Activated CD4-positive, alpha-beta T cell treated with anti-CD3 and anti-CD28 coated beads, Interleukin-2, amount 10 ng/mL, durations not matched to agents 24 days and 14 days (primary cell): ENCODE measurements around the gene TNNC2. TPM values are rescaled to one million over a fixed set of nuclear protein-coding genes. Genes with fewer than 3 reads are reported as not detected.
"Not testable (repeated sequence)": the region's sequence is repeated elsewhere in the genome, so short reads cannot be mapped to it uniquely, and the experiment has no call there.

Experiments
- DNase-seq: peaks from one replicate; pipeline ENCODE4 v3.0.0; 2022
- H3K27ac Mint-ChIP-seq: one replicate; pipeline ENCODE4 v1.8.0; 2022; ENCODE audit warnings: mild to moderate bottlenecking, mixed read lengths
- H3K27me3 Mint-ChIP-seq: one replicate; pipeline ENCODE4 v1.8.0; 2022; ENCODE audit warnings: mixed read lengths
- H3K36me3 Mint-ChIP-seq: one replicate; pipeline ENCODE4 v1.8.0; 2022; ENCODE audit warnings: low read depth, mild to moderate bottlenecking, mixed read lengths
- H3K4me1 Mint-ChIP-seq: one replicate; pipeline ENCODE4 v1.8.0; 2021; ENCODE audit warnings: mixed read lengths
- H3K4me3 Mint-ChIP-seq: one replicate; pipeline ENCODE4 v1.8.0; 2022; ENCODE audit warnings: mild to moderate bottlenecking, moderate library complexity, mixed read lengths
- H3K9me3 Mint-ChIP-seq: one replicate; pipeline ENCODE4 v1.8.0; 2021; ENCODE audit warnings: mixed read lengths
- intact Hi-C: fragments of 100-400 bp; cut with micrococcal nuclease; formaldehyde crosslinking; loops from one replicate; pipeline ENCODE4 v1.15.1; 2023
- total RNA-seq: library from RNA; stranded (reverse); gene quantifications from 2 replicates; pipeline ENCODE4 v1.2.3, GENCODE V29; 2022

TNNC2 gene
- total RNA-seq, 1 donor from 2014 or later = not detected

DNA sequence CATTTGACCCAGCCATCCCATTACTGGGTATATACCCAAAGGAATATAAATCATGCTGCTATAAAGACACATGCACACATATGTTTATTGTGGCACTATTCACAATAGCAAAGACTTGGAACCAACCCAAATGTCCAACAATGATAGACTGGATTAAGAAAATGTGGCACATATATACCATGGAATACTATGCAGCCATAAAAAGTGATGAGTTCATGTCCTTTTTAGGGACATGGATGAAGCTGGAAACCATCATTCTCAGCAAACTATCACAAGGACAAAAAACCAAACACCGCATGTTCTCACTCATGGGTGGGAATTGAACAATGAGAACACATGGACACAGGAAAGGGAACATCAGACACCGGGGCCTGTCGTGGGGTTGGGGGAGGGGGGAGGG, 29.2 kb downstream of the TNNC2 start:
- H3K9me3 Mint-ChIP-seq, DNase-seq, H3K27me3 Mint-ChIP-seq, H3K4me3 Mint-ChIP-seq, H3K27ac Mint-ChIP-seq: not testable (repeated sequence)
- intact Hi-C loops = loop anchor here (2.0 kb wide), 1 partner anchor 173 kb away; no protein-coding TSS in a partner anchor
- H3K4me1 Mint-ChIP-seq = peaks cover 21% of the 10 kb centered on the region
- peaks cover 53% of the 10 kb centered on the region for H3K36me3 Mint-ChIP-seq

DNA sequence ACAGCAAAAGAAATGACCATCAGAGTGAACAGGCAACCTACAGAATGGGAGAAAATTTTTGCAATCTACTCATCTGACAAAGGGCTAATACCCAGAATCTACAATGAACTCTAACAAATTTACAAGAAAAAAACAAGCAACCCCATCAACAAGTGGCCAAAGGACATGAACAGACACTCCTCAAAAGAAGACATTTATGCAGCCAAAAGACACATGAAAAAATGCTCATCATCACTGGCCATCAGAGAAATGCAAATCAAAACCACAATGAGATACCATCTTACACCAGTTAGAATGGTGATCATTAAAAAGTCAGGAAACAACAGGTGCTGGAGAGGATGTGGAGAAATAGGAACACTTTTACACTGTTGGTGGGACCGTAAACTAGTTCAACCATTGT, 29.6 kb downstream of the TNNC2 start:
- DNase-seq, H3K27me3 Mint-ChIP-seq, H3K9me3 Mint-ChIP-seq, intact Hi-C loops, H3K4me3 Mint-ChIP-seq, H3K27ac Mint-ChIP-seq: not testable (repeated sequence)
- Mint-ChIP-seq H3K4me1 (peaks cover 26% of the 10 kb centered on the region), H3K36me3 (peaks cover 53% of the 10 kb centered on the region)

DNA sequence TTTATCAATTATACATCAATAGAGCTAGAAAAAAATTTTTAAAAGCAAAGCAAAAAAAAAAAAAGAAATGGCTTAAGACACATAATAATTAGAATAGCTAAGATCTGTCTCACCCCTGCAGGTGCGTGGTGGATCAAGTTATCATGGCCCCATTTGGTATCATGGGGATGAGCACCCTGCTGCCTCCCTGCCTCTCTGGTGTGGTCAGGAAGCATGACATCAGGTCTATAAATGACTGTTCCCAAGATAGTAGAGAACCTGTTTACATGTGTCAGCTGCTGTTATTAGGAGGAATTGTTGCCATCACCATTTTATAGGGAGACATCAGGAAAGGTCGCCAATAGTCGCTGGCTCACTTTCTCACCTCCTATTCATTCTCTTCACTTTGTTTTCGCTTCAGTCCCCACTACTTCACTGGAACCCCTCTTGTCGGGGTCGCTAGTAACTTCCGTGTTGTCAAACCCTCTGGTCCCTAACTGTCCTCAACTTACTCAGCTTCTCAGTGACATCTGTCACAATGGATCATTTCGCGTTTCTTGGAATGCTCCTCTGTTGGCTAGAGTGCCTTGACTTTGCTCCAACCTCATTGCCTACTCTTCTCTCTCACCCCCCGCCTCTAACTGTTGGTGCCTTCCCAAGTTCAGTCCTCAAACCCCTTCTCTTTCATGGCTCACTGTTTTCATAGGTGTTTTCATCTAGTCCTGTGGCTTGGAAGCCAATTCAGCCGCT, 30.6 kb downstream of the TNNC2 start:
- Mint-ChIP-seq H3K4me1 (peaks cover 29% of the 10 kb centered on the region), H3K9me3 (no peaks in the 10 kb centered on the region), H3K27ac (no peak overlapping the region), H3K27me3 (no peaks in the 10 kb centered on the region), H3K4me3 (no peak overlapping the region), H3K36me3 (peaks cover 44% of the 10 kb centered on the region)
- intact Hi-C loops = no loop called here
- no peak for DNase-seq

DNA sequence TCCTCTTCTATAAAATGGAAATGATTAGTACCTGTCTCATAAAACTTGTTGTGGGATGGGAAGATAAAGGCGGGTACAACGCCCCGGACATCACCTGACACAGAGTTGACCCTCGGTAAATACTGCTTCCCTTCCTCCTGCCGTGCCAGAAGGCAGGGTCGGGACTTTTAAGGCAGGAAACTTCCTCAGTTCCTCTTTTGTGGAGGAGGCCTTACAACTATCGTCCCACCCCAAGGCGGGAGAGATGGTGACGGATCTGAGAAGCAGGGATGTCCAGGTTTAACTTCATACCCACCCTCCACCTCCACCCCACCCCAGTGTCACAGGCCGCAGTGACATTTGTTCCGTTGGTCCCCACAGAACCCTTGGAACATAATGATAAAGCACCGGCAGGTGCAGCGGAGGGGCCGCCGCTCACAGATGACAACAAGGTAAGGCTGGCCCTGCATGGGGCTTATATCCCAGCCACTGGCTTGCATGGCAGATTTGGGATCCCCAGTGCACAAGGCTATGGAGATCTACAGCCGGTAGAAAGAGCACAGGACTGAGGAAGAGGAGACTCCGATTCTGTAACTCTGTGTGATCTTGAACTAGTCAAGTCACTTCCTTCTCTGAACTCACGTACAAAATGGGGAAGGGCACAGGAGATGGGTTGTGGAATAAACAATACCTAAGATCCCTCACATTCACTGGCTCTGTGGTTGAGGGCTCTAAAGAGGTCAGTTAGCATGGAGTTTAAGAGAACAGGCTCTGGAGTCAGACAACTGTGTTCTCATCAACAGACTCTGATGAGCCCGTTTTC, 34.6 kb downstream of the TNNC2 start:
- H3K27ac Mint-ChIP-seq = peak overlapping the region; percentile 84
- no peaks in the 10 kb centered on the region for H3K27me3 Mint-ChIP-seq
- H3K4me1 Mint-ChIP-seq = peaks cover 19% of the 10 kb centered on the region
- peak overlapping the region; percentile 82 for H3K4me3 Mint-ChIP-seq
- no peaks in the 10 kb centered on the region for H3K9me3 Mint-ChIP-seq
- peaks cover 32% of the 10 kb centered on the region for H3K36me3 Mint-ChIP-seq
- DNase-seq = no peak
- intact Hi-C loops = loop anchor here (5.0 kb wide), 1 partner anchor 435 kb away; no protein-coding TSS in a partner anchor

DNA sequence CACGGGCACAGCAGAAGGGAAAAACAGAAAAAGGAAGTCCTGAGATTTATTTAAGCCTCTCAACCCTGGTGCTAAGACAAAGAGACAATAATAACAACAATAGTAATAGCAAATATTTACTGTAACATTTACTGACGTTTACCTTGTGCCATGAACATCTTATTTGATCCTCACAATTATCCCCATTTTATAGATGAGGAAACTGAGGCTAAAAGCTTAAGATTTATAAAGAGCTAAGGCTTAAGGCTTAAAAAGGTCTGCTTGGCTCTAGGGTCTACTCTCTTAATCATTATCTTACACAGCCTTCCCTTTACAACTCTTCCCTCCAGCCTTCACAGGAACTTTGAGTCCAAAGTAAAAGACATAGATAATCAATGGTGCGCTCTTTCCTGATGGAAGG, 38.8 kb downstream of the TNNC2 start:
- Mint-ChIP-seq H3K9me3 (no peaks in the 10 kb centered on the region), H3K36me3 (peaks cover 3% of the 10 kb centered on the region), H3K27me3 (no peaks in the 10 kb centered on the region), H3K4me3 (no peak overlapping the region), H3K4me1 (peaks cover 13% of the 10 kb centered on the region), H3K27ac (no peak overlapping the region)
- intact Hi-C loops = no loop called here
- DNase-seq = no peak

DNA sequence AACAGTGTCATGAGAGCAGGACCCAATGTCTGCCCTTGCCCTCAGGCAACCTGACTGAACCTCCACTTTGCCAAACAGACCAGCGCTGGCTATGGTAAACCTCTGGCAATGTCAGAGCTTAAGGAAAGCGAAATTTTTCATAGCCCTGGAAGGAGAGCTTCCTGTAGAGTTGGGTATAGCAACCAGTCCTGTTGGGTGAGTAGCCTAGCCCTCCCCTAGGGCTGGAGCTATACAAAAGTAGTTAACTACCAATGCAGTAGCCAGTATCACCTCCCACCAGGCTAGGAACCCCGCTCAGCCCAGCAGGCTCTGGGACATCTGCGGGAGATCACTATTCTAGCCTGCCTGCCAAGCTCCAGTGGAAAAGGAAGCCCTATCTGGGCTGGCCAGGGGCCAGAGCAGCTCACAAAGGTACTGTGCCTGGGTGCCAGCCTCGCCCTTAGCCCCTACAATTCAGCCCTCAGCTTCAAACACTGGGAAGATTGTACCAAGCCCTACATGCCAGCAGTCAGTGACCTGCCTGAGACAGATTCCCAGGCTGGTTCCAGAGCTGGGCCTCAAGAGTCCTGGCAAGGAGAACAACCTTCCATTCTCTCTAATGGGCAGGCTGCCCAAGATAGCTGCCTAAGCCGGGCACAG, 43.3 kb downstream of the TNNC2 start:
- Mint-ChIP-seq H3K27ac (no peak overlapping the region), H3K4me3 (no peak overlapping the region), H3K4me1 (peaks cover 28% of the 10 kb centered on the region), H3K27me3 (no peaks in the 10 kb centered on the region), H3K9me3 (no peaks in the 10 kb centered on the region), H3K36me3 (no peaks in the 10 kb centered on the region)
- intact Hi-C loops = no loop called here
- DNase-seq = no peak

DNA sequence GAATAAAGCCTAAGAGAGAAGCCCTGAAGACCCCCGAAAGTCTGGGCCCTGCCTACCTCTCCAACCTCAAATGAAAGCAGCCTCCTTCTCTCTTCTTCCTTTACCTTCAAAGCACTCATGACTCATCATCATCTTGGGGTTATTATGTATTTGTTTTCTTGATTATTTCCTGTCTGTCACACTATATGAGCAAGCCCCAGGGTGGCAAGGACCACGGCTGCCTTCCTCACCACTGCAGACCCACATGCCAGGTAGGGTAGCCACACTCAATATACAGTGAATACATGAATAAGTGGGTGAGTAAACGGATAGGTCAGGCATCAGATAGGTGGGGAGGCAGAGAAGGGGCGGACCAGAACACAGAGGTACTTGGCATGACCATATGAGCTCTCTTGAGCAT, 44.2 kb downstream of the TNNC2 start:
- intact Hi-C loops = no loop called here
- Mint-ChIP-seq H3K27me3 (no peaks in the 10 kb centered on the region), H3K36me3 (no peaks in the 10 kb centered on the region), H3K27ac (peak overlapping the region; percentile 54), H3K4me3 (no peak overlapping the region), H3K4me1 (peaks cover 28% of the 10 kb centered on the region), H3K9me3 (no peaks in the 10 kb centered on the region)
- DNase-seq = peak; percentile 66

DNA sequence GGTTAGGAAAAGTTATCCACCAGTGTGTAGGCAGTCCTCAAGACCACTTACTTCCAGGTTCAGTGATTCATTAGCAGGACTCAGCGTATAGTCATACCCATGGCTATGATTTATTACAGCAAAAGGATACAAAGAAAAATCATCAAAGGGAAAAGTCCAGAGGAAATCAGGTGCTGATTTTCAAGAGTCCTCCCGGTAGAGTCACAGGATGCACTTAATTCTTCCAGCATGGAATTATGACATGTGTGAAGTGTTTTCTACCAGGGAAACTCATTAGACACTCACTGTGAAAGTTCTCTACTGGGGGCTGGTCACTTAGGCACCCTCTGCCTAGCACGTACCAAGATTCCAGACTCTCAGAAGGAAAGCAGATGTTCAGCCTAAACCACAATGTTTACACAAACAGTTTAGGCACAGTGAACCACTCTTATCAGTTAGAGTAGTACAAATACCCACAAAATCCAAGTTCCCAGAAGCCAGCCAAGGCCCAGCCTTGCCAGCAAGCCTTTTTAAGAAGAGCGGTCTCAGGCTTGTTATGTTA, 45.7 kb downstream of the TNNC2 start:
- H3K4me3 Mint-ChIP-seq = no peak overlapping the region
- no peaks in the 10 kb centered on the region for H3K27me3 Mint-ChIP-seq
- H3K36me3 Mint-ChIP-seq = no peaks in the 10 kb centered on the region
- intact Hi-C loops = no loop called here
- H3K4me1 Mint-ChIP-seq = peaks cover 28% of the 10 kb centered on the region
- no peak for DNase-seq
- H3K27ac Mint-ChIP-seq = no peak overlapping the region
- H3K9me3 Mint-ChIP-seq = no peaks in the 10 kb centered on the region

DNA sequence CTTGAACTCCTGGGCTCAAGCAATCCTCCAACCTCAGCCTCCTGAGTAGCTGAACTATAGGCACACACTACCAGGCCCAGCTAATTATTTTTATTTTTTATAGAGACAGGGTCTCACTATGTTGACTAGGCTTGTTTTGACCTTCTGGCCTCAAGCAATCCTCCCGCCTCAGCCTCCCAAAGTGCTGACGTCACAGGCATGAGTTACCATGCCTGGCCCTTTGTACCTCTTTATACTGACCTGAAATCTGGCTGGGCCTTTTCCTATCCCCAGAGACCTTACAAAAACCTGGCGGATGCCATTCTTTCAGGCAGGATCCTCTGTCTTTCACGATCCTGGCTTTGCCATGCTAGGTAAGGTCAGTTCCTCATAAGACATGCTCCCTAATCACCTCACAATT, 47.0 kb downstream of the TNNC2 start:
- Mint-ChIP-seq H3K9me3 (no peaks in the 10 kb centered on the region), H3K27me3 (peaks cover 3% of the 10 kb centered on the region), H3K36me3 (no peaks in the 10 kb centered on the region), H3K27ac (no peak overlapping the region), H3K4me1 (peaks cover 28% of the 10 kb centered on the region), H3K4me3 (no peak overlapping the region)
- intact Hi-C loops = no loop called here
- DNase-seq = no peak

DNA sequence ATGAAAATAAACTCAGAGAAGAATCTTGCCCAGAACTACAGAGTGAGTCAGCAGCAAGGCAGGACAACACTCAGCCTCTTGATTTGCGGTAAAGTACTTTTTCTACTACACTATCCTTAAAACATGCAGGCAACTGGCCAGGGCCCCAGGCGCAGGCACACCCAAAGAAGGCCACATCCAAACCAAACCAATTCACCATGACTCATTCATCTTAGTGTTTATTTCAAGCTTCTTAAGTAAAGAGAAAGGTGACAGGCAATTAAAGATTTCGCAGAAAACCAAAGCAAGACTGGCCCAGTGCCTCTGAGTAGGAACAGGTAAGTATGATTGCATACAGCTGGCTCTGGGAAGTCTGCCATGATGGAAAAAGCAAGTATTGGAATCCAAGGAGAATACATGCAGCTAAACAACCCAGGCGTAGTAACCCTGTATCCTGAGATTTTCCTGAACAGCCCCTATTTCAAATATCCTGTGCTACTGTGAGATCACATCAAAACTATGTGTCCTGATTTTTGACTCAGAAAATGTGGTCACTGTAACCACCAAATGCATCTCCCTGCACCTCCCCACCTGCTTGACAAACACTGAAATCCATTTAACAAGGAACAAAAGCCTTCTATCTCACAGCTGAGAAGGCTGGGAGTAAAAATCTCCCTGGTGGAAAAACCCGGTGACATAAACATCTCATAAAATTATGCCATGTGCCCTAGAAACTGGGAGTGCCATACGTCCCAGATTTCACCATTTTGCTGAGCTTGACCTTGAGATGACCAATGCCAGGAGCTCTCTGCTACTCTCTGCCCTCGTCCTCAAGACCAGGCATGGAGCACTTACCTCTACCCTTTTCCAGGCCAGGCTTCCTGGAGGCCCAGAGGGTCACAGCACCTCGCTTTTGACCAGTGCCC, 47.8 kb downstream of the TNNC2 start:
- H3K4me3 Mint-ChIP-seq = no peak overlapping the region
- intact Hi-C loops = no loop called here
- peaks cover 8% of the 10 kb centered on the region for H3K27me3 Mint-ChIP-seq
- DNase-seq = no peak
- H3K9me3 Mint-ChIP-seq = no peaks in the 10 kb centered on the region
- peak overlapping the region; percentile 2 for H3K27ac Mint-ChIP-seq
- H3K36me3 Mint-ChIP-seq = no peaks in the 10 kb centered on the region
- peaks cover 28% of the 10 kb centered on the region for H3K4me1 Mint-ChIP-seq

DNA sequence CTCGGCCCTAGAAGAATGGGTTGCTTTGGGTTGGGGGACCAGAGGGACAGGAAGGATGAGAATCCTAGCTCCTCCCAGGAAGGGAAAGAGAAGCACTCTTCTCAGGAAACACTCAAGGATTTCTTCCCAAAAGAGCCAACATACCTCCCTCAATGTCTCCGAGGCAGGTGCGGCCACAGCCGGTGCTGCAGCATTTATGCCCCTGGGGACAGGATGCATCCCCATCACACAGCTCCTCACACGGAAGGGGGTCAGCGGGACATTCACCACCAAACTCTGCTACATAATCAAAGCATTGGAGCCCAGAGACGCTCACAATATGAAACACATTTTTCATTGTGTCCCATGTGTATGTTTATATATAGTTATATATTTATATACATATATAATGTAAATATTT, 50.2 kb downstream of the TNNC2 start:
- H3K4me3 Mint-ChIP-seq = no peak overlapping the region
- no peaks in the 10 kb centered on the region for H3K9me3 Mint-ChIP-seq
- H3K27me3 Mint-ChIP-seq = peaks cover 11% of the 10 kb centered on the region
- intact Hi-C loops = no loop called here
- H3K27ac Mint-ChIP-seq = no peak overlapping the region
- DNase-seq = no peak
- H3K36me3 Mint-ChIP-seq = no peaks in the 10 kb centered on the region
- H3K4me1 Mint-ChIP-seq = peaks cover 16% of the 10 kb centered on the region

DNA sequence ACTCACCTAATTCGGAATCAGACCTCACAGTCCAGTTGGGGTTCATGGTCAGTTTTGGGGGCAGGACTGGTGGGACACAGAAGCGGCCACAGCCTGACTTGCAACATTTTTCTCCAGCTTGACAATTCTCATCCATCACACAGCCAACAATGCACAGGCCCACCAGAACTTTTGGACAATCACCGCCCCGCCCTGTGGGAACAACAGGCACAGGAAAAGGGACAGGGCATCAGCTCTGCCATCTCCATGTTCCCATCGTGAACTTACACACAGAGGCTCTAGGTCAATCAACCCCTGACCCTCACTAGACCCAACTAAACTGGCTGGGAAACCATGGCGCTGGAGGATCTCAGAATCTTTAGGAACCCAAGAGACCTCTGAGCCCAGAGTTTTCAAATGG, 51.7 kb downstream of the TNNC2 start:
- Mint-ChIP-seq H3K27ac (no peak overlapping the region), H3K4me3 (no peak overlapping the region), H3K27me3 (peaks cover 11% of the 10 kb centered on the region), H3K36me3 (no peaks in the 10 kb centered on the region), H3K9me3 (no peaks in the 10 kb centered on the region), H3K4me1 (peaks cover 19% of the 10 kb centered on the region)
- no peak for DNase-seq
- intact Hi-C loops = no loop called here

DNA sequence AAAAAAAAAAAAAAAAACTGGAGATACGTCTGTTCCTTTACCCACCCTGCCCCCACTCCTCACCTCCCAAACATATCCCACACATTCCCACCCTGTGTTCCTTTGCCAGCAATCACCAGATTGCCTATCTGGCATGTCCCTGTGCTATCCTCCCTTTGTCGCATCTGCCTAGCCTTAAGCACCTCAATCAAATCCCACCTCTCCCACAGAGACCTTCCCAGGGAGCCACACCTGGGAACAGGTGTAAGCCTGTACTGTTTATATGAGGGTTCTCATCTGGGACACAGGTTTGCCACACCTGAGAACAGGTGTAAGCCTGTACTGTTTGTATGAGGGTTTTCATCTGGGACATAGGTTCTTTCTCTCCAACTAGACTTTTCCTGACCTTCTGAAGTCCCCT, 52.2 kb downstream of the TNNC2 start:
- intact Hi-C loops = loop anchor here (5.0 kb wide), 1 partner anchor 413 kb away; the partner anchor contains the start of gene SYS1
- no peak for DNase-seq
- H3K4me1 Mint-ChIP-seq = peaks cover 19% of the 10 kb centered on the region
- H3K27ac Mint-ChIP-seq = no peak overlapping the region
- H3K4me3 Mint-ChIP-seq = no peak overlapping the region
- no peaks in the 10 kb centered on the region for H3K9me3 Mint-ChIP-seq
- no peaks in the 10 kb centered on the region for H3K36me3 Mint-ChIP-seq
- peaks cover 11% of the 10 kb centered on the region for H3K27me3 Mint-ChIP-seq
